GM23338 (cell line): Measurements from ENCODE around the gene ZNF664. TPM values are rescaled to one million over a fixed set of nuclear protein-coding genes. Genes with fewer than 3 reads are reported as not detected.

Source experiments
- ATAC-seq: fragments of 200-7000 bp; cut with Tn5 transposase; 3 replicates; pipeline ENCODE4 v1.9.1; 2020
- DNase-seq: peaks from one replicate; pipeline ENCODE4 v3.0.0-alpha.2; 2015; ENCODE audit warnings: low spot score
- H2AFZ ChIP-seq: fragments of 200-600 bp; sonication (generic); 2 replicates; pipeline ENCODE4 v1.8.0; 2016; ENCODE audit warnings: antibody characterized with exemption, mild to moderate bottlenecking, moderate library complexity
- H3F3A ChIP-seq: fragments of 200-600 bp; sonication (generic); replicated peaks from 2 replicates; pipeline ENCODE4 v1.8.0; 2017; ENCODE audit warnings: antibody characterized with exemption, mixed run types, low read depth
- H3K27ac ChIP-seq: fragments of 200-600 bp; sonication (generic); 2 replicates; pipeline ENCODE4 v1.6.1; 2016; ENCODE audit warnings: low read depth
- H3K27me3 ChIP-seq: fragments of 200-600 bp; sonication (generic); 2 replicates; pipeline ENCODE4 v1.8.0; 2016; ENCODE audit warnings: mild to moderate bottlenecking, mixed run types, moderate library complexity; ENCODE audit not compliant: insufficient read depth
- H3K36me3 ChIP-seq: fragments of 200-600 bp; sonication (generic); 2 replicates; pipeline ENCODE4 v1.8.0; 2016; ENCODE audit warnings: mild to moderate bottlenecking; ENCODE audit not compliant: insufficient read depth
- H3K4me1 ChIP-seq: fragments of 200-600 bp; sonication (generic); 2 replicates; pipeline ENCODE4 v1.8.0; 2016; ENCODE audit warnings: mild to moderate bottlenecking, moderate library complexity; ENCODE audit not compliant: insufficient read depth
- H3K4me2 ChIP-seq: fragments of 200-600 bp; sonication (generic); 2 replicates; pipeline ENCODE4 v1.7.1; 2017; ENCODE audit warnings: mixed run types
- H3K4me3 ChIP-seq: fragments of 200-600 bp; sonication (generic); 2 replicates; pipeline ENCODE4 v1.6.1; 2016; ENCODE audit warnings: mixed run types
- H3K79me2 ChIP-seq: fragments of 200-600 bp; sonication (generic); replicated peaks from 2 replicates; pipeline ENCODE4 v1.8.0; 2017; ENCODE audit warnings: mild to moderate bottlenecking; ENCODE audit not compliant: insufficient read depth
- H3K9me2 ChIP-seq: fragments of 200-600 bp; sonication (generic); 2 replicates; pipeline ENCODE4 v1.8.0; 2017; ENCODE audit not compliant: insufficient read depth
- H4K20me1 ChIP-seq: fragments of 200-600 bp; sonication (generic); replicated peaks from 2 replicates; pipeline ENCODE4 v1.8.0; 2017; ENCODE audit warnings: mild to moderate bottlenecking; ENCODE audit not compliant: insufficient read depth
- H3K27ac Mint-ChIP-seq: 2 replicates; pipeline ENCODE4 v1.8.0; 2020; ENCODE audit warnings: inconsistent platforms, mild to moderate bottlenecking, moderate library complexity, mixed read lengths
- H3K27me3 Mint-ChIP-seq: 3 replicates; pipeline ENCODE4 v1.8.0; 2022; ENCODE audit warnings: low read depth, mild to moderate bottlenecking, moderate library complexity, mixed read lengths, inconsistent platforms; ENCODE audit not compliant: insufficient read depth, poor library complexity
- H3K36me3 Mint-ChIP-seq: 3 replicates; pipeline ENCODE4 v1.8.0; 2021; ENCODE audit warnings: low read depth, mild to moderate bottlenecking, inconsistent platforms, moderate library complexity, mixed read lengths
- H3K4me1 Mint-ChIP-seq: 3 replicates; pipeline ENCODE4 v1.8.0; 2020; ENCODE audit warnings: mild to moderate bottlenecking, inconsistent platforms, mixed read lengths
- H3K4me3 Mint-ChIP-seq: 3 replicates; pipeline ENCODE4 v1.8.0; 2021; ENCODE audit warnings: moderate library complexity, mild to moderate bottlenecking, inconsistent platforms, mixed read lengths
- H3K9me3 Mint-ChIP-seq: 3 replicates; pipeline ENCODE4 v1.8.0; 2020; ENCODE audit warnings: moderate library complexity, mild to moderate bottlenecking, inconsistent platforms, mixed read lengths
- CREB1 ChIP-seq: fragments of 250-450 bp; sonication (Bioruptor Pico); IDR thresholded peaks from 2 replicates; pipeline ENCODE4 v1.5.0; 2020; ENCODE audit warnings: low read depth, mild to moderate bottlenecking, moderate library complexity
- NANOG ChIP-seq: IDR thresholded peaks from 2 replicates; pipeline ENCODE4 v1.6.1; 2016; ENCODE audit warnings: antibody characterized with exemption, borderline replicate concordance
- POLR2AphosphoS5 ChIP-seq: IDR thresholded peaks from 2 replicates; pipeline ENCODE4 v1.6.1; 2016; ENCODE audit warnings: antibody characterized with exemption, low read depth
- ZNF331 ChIP-seq: fragments of 250-450 bp; sonication (Bioruptor Pico); IDR thresholded peaks from 2 replicates; pipeline ENCODE4 v1.5.0; 2020; ENCODE audit warnings: low read depth, mild to moderate bottlenecking, moderate library complexity
- polyA plus RNA-seq: library from polyadenylated mRNA; unstranded; fragments of >200 nt; fragmentation: Nextera tagmentation; extraction: Ambion mirVana; gene quantifications from 2 replicates; pipeline ENCODE4 v1.2.1, GENCODE V29; 2016
- total RNA-seq: library from RNA; depleted of rRNA; stranded (reverse); fragments of >200 nt; shearing (Covaris generic); gene quantifications from 2 replicates; pipeline ENCODE4 v1.2.3, GENCODE V29; 2014
- TF ChIP-seq, protein P1 (sequence below): fragments of 250-450 bp; sonication (Bioruptor Pico); IDR thresholded peaks from 2 replicates; pipeline ENCODE4 v1.5.0; 2020; ENCODE audit warnings: mild to moderate bottlenecking, moderate library complexity
- TF ChIP-seq, protein P2 (sequence below): IDR thresholded peaks from 2 replicates; pipeline ENCODE4 v1.6.1; 2016; ENCODE audit warnings: antibody characterized with exemption
- TF ChIP-seq, protein P3 (sequence below), 2 experiments: fragments of 200-600 bp in 1 of 2; sonication (generic) in 1 of 2; conservative IDR thresholded peaks; 2 replicates each; pipeline versions ENCODE4 v1.5.1 to v1.6.1; 2016 to 2017; ENCODE audit warnings: antibody characterized with exemption in 2 of 2, low read depth in 2 of 2, mild to moderate bottlenecking in 2 of 2, moderate library complexity in 1 of 2

Gene ZNF664
- total and polyA plus RNA-seq, 2 experiments from 2014 or later: 8.1 to 35.2 TPM

DNA sequence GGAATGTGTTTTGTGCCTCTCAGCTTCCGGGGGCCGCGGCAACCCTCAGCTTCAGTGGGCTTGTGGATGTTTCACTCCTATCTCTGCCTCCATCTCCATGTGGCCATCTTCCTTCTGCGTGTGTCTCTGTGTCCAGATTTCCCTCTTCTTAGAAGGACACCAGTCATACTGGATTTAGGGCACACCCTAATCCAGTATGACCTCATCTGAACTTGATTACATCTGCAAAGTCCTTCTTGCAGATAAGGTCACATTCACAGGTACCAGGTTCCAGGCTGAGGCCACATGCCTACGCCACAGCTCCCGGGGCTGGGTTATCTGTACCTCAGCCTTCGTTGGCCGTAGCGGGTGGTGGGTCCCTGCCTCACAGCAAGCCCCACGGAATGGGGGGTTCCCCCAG lies 68.9 kb downstream of the ZNF664 start (continued):
- TF ChIP-seq, protein P1, sequence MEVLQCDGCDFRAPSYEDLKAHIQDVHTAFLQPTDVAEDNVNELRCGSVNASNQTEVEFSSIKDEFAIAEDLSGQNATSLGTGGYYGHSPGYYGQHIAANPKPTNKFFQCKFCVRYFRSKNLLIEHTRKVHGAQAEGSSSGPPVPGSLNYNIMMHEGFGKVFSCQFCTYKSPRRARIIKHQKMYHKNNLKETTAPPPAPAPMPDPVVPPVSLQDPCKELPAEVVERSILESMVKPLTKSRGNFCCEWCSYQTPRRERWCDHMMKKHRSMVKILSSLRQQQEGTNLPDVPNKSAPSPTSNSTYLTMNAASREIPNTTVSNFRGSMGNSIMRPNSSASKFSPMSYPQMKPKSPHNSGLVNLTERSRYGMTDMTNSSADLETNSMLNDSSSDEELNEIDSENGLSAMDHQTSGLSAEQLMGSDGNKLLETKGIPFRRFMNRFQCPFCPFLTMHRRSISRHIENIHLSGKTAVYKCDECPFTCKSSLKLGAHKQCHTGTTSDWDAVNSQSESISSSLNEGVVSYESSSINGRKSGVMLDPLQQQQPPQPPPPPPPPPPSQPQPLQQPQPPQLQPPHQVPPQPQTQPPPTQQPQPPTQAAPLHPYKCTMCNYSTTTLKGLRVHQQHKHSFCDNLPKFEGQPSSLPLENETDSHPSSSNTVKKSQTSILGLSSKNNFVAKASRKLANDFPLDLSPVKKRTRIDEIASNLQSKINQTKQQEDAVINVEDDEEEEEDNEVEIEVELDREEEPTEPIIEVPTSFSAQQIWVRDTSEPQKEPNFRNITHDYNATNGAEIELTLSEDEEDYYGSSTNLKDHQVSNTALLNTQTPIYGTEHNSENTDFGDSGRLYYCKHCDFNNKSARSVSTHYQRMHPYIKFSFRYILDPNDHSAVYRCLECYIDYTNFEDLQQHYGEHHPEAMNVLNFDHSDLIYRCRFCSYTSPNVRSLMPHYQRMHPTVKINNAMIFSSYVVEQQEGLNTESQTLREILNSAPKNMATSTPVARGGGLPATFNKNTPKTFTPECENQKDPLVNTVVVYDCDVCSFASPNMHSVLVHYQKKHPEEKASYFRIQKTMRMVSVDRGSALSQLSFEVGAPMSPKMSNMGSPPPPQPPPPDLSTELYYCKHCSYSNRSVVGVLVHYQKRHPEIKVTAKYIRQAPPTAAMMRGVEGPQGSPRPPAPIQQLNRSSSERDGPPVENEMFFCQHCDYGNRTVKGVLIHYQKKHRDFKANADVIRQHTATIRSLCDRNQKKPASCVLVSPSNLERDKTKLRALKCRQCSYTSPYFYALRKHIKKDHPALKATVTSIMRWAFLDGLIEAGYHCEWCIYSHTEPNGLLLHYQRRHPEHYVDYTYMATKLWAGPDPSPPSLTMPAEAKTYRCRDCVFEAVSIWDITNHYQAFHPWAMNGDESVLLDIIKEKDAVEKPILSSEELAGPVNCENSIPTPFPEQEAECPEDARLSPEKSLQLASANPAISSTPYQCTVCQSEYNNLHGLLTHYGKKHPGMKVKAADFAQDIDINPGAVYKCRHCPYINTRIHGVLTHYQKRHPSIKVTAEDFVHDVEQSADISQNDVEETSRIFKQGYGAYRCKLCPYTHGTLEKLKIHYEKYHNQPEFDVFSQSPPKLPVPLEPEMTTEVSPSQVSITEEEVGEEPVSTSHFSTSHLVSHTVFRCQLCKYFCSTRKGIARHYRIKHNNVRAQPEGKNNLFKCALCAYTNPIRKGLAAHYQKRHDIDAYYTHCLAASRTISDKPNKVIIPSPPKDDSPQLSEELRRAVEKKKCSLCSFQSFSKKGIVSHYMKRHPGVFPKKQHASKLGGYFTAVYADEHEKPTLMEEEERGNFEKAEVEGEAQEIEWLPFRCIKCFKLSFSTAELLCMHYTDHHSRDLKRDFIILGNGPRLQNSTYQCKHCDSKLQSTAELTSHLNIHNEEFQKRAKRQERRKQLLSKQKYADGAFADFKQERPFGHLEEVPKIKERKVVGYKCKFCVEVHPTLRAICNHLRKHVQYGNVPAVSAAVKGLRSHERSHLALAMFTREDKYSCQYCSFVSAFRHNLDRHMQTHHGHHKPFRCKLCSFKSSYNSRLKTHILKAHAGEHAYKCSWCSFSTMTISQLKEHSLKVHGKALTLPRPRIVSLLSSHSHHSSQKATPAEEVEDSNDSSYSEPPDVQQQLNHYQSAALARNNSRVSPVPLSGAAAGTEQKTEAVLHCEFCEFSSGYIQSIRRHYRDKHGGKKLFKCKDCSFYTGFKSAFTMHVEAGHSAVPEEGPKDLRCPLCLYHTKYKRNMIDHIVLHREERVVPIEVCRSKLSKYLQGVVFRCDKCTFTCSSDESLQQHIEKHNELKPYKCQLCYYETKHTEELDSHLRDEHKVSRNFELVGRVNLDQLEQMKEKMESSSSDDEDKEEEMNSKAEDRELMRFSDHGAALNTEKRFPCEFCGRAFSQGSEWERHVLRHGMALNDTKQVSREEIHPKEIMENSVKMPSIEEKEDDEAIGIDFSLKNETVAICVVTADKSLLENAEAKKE (CRISPR knock-in tag): no peak
- TF ChIP-seq, protein P2, sequence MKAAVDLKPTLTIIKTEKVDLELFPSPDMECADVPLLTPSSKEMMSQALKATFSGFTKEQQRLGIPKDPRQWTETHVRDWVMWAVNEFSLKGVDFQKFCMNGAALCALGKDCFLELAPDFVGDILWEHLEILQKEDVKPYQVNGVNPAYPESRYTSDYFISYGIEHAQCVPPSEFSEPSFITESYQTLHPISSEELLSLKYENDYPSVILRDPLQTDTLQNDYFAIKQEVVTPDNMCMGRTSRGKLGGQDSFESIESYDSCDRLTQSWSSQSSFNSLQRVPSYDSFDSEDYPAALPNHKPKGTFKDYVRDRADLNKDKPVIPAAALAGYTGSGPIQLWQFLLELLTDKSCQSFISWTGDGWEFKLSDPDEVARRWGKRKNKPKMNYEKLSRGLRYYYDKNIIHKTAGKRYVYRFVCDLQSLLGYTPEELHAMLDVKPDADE: no peak
- no peak for TF ChIP-seq CREB1
- TF ChIP-seq NANOG: no peak
- no peak for TF ChIP-seq ZNF331 (CRISPR knock-in tag)

DNA sequence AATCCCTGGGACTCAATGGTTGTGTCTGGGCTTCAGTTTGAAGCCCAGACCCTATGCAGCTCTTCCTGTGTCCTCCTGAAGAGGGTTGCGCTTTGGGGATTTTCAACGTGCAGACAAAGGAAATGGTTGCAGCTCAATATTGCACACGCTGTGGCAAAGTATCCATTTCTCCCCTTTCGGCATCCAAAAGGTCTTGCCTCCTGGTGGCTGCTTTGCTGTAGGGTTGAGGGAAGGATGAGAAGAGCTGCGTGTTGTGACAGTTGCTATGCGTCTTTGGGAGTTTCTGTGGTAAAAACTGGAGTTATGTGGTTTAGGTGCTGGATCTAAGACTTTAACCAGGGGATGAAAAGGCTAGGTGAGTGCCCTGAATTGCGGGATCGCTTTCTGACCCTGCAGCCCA lies 71.0 kb downstream of the ZNF664 start:
- Histone ChIP-seq H3F3A (0 out of 2 replicates have a peak, but pooled peaks cover 3% of the 10 kb centered on the region), H3K4me1 (0 out of 2 replicates have a peak, but pooled peaks cover 9% of the 10 kb centered on the region), H3K79me2 (no peaks in the 10 kb centered on the region), H3K9me2 (no peaks in the 10 kb centered on the region), H2AFZ (peak overlapping the region; percentile 85; the same call in 1 of the 2 replicates), H3K27ac (no peak overlapping the region), H3K4me2 (no peak overlapping the region), H4K20me1 (no peaks in the 10 kb centered on the region), H3K4me3 (no peak overlapping the region), H3K27me3 (no peaks in the 10 kb centered on the region), H3K36me3 (peaks cover 8% of the 10 kb centered on the region; the same call in 1 of the 2 replicates)
- H3K36me3 Mint-ChIP-seq: peaks cover 22% of the 10 kb centered on the region
- peaks cover 9% of the 10 kb centered on the region for H3K4me1 Mint-ChIP-seq
- peak; percentile 41; the same call in 2 of the 3 replicates for ATAC-seq
- H3K27me3 Mint-ChIP-seq: peaks cover 5% of the 10 kb centered on the region
- peaks cover 25% of the 10 kb centered on the region for H3K9me3 Mint-ChIP-seq
- DNase-seq: peak; percentile 34
- TF ChIP-seq, protein P3, sequence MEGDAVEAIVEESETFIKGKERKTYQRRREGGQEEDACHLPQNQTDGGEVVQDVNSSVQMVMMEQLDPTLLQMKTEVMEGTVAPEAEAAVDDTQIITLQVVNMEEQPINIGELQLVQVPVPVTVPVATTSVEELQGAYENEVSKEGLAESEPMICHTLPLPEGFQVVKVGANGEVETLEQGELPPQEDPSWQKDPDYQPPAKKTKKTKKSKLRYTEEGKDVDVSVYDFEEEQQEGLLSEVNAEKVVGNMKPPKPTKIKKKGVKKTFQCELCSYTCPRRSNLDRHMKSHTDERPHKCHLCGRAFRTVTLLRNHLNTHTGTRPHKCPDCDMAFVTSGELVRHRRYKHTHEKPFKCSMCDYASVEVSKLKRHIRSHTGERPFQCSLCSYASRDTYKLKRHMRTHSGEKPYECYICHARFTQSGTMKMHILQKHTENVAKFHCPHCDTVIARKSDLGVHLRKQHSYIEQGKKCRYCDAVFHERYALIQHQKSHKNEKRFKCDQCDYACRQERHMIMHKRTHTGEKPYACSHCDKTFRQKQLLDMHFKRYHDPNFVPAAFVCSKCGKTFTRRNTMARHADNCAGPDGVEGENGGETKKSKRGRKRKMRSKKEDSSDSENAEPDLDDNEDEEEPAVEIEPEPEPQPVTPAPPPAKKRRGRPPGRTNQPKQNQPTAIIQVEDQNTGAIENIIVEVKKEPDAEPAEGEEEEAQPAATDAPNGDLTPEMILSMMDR (conservative IDR thresholded peaks at IDR 0.05; ENCODE audit: low read depth in 2 of 2): peak in 1 of 2 experiments; percentile 25; a peak in 2 of 4 replicates
- TF ChIP-seq POLR2AphosphoS5: no peak
- no peak overlapping the region for H3K4me3 Mint-ChIP-seq
- H3K27ac Mint-ChIP-seq: no peak overlapping the region
